ENCODE measurements around the gene AMH. TPM values are rescaled to one million over a fixed set of nuclear protein-coding genes. Genes with fewer than 3 reads are reported as not detected.

Gene AMH
- total RNA-seq (2022; extraction: Qiagen RNA extraction), result 7.6 to 24.5 TPM (median 15.3 TPM) in 5 replicates

DNA sequence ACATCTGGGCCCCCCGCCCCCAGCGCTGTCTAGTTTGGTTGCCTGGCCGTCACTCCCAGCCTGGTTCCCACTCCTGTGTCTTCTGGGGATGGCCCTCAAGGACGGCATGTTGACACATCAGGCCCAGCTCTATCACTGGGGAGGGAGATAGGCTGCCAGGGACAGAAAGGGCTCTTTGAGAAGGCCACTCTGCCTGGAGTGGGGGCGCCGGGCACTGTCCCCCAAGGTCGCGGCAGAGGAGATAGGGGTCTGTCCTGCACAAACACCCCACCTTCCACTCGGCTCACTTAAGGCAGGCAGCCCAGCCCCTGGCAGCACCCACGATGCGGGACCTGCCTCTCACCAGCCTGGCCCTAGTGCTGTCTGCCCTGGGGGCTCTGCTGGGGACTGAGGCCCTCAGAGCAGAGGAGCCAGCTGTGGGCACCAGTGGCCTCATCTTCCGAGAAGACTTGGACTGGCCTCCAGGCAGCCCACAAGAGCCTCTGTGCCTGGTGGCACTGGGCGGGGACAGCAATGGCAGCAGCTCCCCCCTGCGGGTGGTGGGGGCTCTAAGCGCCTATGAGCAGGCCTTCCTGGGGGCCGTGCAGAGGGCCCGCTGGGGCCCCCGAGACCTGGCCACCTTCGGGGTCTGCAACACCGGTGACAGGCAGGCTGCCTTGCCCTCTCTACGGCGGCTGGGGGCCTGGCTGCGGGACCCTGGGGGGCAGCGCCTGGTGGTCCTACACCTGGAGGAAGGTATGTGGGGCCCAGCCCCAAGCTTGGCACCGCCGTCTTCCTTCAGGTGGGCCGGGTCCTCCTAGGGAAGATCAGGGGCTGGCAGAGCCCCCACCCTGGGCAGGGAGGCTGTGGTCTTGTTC lies at the start of gene AMH:
TSS of gene AMH (plus strand) at position 314 of the 857 bp plus-strand sequence. CDS start at position 324, 10 bp downstream.

DNA sequence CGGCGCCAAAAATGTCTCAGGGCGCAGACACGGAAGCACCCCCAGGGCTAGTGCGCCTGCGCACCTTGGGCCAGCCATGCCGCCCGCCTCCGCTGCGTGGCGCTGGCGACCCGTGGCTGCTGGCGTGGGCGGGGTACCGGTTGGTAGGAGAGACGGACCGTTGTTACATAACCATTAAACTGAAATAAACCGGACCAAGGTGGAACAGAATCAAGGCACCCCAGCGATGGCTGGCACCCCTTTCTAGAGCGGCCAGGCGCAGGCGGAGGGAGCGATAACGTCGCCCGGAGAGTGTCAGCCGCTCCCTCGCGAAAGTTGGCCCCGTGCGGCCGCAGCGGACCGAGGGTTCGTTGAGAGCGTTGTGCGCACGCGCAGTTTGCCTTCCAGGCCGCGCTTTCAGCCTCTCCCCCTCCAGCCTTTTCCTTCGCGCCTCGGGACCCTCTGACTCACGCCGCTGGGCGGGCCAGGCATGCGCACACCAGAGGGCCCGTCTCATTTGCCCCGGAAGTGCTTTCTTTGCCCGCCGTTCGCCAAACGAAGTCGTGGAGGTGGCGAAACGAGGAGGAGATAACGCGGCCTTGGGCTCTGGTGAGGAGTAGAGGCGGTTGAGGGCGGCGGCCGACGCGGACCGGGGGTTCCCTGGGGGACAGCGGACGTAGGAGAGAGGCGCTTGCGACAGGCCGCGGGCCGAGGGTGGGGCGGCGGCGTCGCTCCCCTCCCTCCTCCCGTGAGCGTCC lies 12.6 kb upstream of the AMH start, which contains the start of the genes PLEKHJ1 and SF3A2:
TSS of gene PLEKHJ1 (minus strand) at position 16 of the 737 bp plus-strand sequence. CDS start 81 bp downstream, outside the sequence.
TSS of gene SF3A2 (plus strand) at position 511 of the 737 bp plus-strand sequence. CDS start 6,595 bp downstream, outside the sequence.

DNA sequence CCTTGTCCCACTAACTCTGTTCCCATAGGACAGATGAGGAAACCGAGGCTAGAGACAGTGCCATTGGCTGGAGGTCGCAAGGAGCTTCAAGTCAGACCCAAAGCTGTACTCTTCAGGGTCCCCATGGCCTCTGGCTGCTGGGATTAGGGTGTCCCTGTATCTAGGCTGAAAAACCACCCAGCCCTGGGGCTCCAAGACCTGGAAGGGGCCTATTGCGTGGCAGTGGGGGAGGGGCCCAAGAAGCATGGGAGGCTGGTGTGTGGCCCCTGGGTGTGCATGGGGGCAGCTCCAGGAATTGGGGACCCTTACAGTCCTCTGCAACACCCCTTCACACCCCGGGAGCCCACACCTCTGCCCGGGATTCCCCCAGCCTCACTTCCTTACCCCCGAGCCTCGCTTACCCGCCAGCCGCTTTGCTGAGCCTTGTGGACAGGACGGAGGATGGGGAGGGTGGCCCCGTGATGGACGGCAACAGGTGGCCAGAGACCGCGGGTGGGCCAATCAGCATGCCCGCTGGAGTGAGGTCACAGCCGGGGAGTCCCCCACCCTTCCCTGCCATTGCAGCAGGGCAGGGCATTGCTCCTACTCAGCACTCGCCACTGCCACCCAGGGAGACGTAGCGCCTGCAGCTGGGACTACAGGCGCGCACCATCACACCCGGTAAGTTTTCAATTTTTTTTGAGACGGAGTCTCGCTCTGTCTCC lies 7.0 kb downstream of the AMH start, which contains the start of gene JSRP1:
TSS of gene JSRP1 (minus strand) at position 436 of the 704 bp plus-strand sequence. CDS start 1,103 bp downstream, outside the sequence.

DNA sequence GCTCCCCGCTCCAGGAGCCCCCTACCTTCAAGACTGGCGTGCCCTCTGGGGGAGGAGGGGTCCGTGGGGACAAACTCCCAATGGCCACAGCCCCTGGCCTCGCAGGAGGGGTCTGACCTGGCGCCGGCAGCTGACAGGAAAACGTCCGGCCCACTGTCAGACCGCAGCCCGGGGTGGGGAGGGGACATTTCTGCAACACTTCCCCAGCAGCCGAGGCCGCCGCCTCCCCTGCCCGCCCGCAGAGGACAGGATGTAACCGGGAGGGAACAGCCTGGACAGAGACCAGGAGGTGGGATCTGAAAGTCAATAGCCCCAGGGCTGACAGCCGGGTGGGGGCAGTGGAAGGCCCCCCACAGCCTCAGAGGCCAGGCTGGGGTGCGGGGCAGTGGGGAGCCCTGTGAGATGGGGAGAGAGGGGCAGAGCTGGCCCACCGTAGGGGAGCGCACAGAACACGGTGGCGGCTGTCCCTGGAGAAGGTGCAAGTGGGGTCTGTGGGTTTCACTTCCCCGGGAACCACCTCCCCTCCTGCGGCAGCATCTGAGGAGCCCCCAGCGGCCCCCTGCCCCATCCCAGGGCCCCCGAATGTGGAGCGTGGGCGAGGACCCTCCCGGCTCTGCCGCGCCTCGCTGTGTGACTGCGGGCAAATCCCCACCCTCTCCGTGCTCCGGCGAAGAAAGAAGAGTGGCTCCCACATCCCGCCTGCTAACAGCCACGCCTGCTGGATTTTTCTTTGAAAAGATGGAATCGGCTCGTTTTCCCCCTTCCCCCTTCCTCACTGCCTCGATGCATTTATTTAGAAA lies 33.1 kb downstream of the AMH start, which contains the start of gene PEAK3:
TSS of gene PEAK3 (minus strand) at position 114 of the 800 bp plus-strand sequence. CDS start 1,244 bp downstream, outside the sequence.

Other genes starting within 250 kb of the AMH start
- gene BTBD2, start 233.6 kb upstream of the AMH start, total RNA-seq (2022; extraction: Qiagen RNA extraction), result 31.4 to 46.2 TPM (median 43.0 TPM) in 5 replicates
- gene MKNK2, start 198.1 kb upstream of the AMH start, total RNA-seq (2022; extraction: Qiagen RNA extraction), result 44.0 to 82.2 TPM (median 69.2 TPM) in 5 replicates
- gene MOB3A, start 153.0 kb upstream of the AMH start, total RNA-seq (2022; extraction: Qiagen RNA extraction), result 12.3 to 13.7 TPM (median 13.2 TPM) in 5 replicates
- 0.32 to 1.0 TPM (median 0.87 TPM) in 5 replicates for gene IZUMO4, start 152.4 kb upstream of the AMH start, total RNA-seq (2022; extraction: Qiagen RNA extraction)
- 63.7 to 80.4 TPM (median 76.8 TPM) in 5 replicates for gene AP3D1, start 97.8 kb upstream of the AMH start, total RNA-seq (2022; extraction: Qiagen RNA extraction)
- 10.7 to 18.7 TPM (median 18.0 TPM) in 5 replicates for gene DOT1L, start 85.4 kb upstream of the AMH start, total RNA-seq (2022; extraction: Qiagen RNA extraction)
- 39.1 to 60.0 TPM (median 59.1 TPM) in 5 replicates for gene PLEKHJ1, start 13.0 kb upstream of the AMH start, total RNA-seq (2022; extraction: Qiagen RNA extraction)
- 63.8 to 74.1 TPM (median 69.0 TPM) in 5 replicates for gene SF3A2, start 12.5 kb upstream of the AMH start, total RNA-seq (2022; extraction: Qiagen RNA extraction)
- gene JSRP1, start 7.1 kb downstream of the AMH start, total RNA-seq (2022; extraction: Qiagen RNA extraction), result 0.42 to 0.86 TPM (median 0.76 TPM) in 5 replicates
- gene PEAK3, start 32.9 kb downstream of the AMH start, total RNA-seq (2022; extraction: Qiagen RNA extraction), result 0.08 to 0.15 TPM (median 0.11 TPM) in 3 of 5 replicates, not detected in the others
- 0.07 TPM in 1 of 5 replicates, not detected in the others for gene LINGO3, start 58.8 kb downstream of the AMH start, total RNA-seq (2022; extraction: Qiagen RNA extraction)
- gene LSM7, start 79.3 kb downstream of the AMH start, total RNA-seq (2022; extraction: Qiagen RNA extraction), result 135 to 163 TPM (median 151 TPM) in 5 replicates
- gene SPPL2B, start 79.4 kb downstream of the AMH start, total RNA-seq (2022; extraction: Qiagen RNA extraction), result 11.9 to 24.2 TPM (median 20.8 TPM) in 5 replicates
- 0.04 to 0.08 TPM (median 0.05 TPM) in 3 of 5 replicates, not detected in the others for gene TMPRSS9, start 110.9 kb downstream of the AMH start, total RNA-seq (2022; extraction: Qiagen RNA extraction)
- gene TIMM13, start 178.3 kb downstream of the AMH start, total RNA-seq (2022; extraction: Qiagen RNA extraction), result 61.4 to 135 TPM (median 123 TPM) in 5 replicates
- 58.2 to 83.9 TPM (median 78.5 TPM) in 5 replicates for gene LMNB2, start 207.6 kb downstream of the AMH start, total RNA-seq (2022; extraction: Qiagen RNA extraction)
- 96.2 to 118 TPM (median 108 TPM) in 5 replicates for gene GADD45B, start 226.8 kb downstream of the AMH start, total RNA-seq (2022; extraction: Qiagen RNA extraction)

All from A549 treated with Mapracorat at 1 μM for 4 hours (cell line).